ENCODE measurements around the gene SELENOH. TPM values are rescaled to one million over a fixed set of nuclear protein-coding genes. Genes with fewer than 3 reads are reported as not detected.

Gene SELENOH
- total and polyA plus RNA-seq, 12 donors, result 33.8 to 327 (median 198) TPM

DNA sequence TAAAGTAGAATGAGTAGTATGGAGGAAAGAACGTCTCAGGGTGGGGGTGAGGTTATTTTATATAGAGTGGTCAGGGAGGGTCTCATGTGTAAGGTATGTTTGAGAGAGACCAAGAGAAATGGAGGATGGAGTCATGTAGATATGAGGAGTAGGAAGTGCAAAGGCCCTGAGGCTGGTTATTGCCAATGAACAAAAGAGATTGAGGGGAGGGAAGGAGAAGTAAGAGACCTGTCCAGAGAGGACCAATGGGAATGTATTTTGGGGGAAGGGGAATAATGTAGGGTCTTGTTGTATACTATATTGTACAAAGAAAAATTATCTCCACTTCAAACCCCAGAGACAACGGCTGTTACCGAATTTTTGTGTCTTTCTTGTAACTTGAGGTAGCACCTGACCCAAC is 30.1 kb downstream of the SELENOH start:
- peaks cover 48 to 83% of the 10 kb centered on the region in 2 donors for H3K4me1 ChIP-seq (replicated peaks in 1 of 2)
- H3K9me3 ChIP-seq (replicated peaks in 1 of 3), result no peaks in the 10 kb centered on the region
- no peak for TF ChIP-seq POLR2A (IDR thresholded peaks at IDR 0.05)
- TF ChIP-seq, protein P1, sequence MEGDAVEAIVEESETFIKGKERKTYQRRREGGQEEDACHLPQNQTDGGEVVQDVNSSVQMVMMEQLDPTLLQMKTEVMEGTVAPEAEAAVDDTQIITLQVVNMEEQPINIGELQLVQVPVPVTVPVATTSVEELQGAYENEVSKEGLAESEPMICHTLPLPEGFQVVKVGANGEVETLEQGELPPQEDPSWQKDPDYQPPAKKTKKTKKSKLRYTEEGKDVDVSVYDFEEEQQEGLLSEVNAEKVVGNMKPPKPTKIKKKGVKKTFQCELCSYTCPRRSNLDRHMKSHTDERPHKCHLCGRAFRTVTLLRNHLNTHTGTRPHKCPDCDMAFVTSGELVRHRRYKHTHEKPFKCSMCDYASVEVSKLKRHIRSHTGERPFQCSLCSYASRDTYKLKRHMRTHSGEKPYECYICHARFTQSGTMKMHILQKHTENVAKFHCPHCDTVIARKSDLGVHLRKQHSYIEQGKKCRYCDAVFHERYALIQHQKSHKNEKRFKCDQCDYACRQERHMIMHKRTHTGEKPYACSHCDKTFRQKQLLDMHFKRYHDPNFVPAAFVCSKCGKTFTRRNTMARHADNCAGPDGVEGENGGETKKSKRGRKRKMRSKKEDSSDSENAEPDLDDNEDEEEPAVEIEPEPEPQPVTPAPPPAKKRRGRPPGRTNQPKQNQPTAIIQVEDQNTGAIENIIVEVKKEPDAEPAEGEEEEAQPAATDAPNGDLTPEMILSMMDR (IDR thresholded peaks at IDR 0.05), result no peak
- H3K4me3 ChIP-seq, result no peak overlapping the region
- DNase-seq, result no peak
- H3K36me3 ChIP-seq (replicated peaks in 1 of 2), result no peaks in the 10 kb centered on the region
- H3K27me3 ChIP-seq, result no peaks in the 10 kb centered on the region
- 90 to 94% (median 92%) methylated on average over 3 of the region's 3 CpGs for WGBS, 4 donors
- H3K27ac ChIP-seq, result no peak overlapping the region
- intact Hi-C loops (cut with DNase I), result no loop called here

GRCh38 chr11:57772562-57772961 is 31.3 kb downstream of the SELENOH start:
- Histone ChIP-seq H3K9me3 (replicated peaks in 1 of 3) (no peaks in the 10 kb centered on the region), H3K27me3 (no peaks in the 10 kb centered on the region), H3K27ac (peak overlapping the region in 1 of 5 donors; percentile 6), H3K36me3 (replicated peaks in 1 of 2) (no peaks in the 10 kb centered on the region), H3K4me1 (replicated peaks in 1 of 2) (peaks cover 60 to 83% of the 10 kb centered on the region in 2 donors), H3K4me3 (no peak overlapping the region)
- intact Hi-C loops (cut with DNase I), result no loop called here
- no peak for DNase-seq
- TF ChIP-seq, protein P1 (IDR thresholded peaks at IDR 0.05), result no peak
- TF ChIP-seq POLR2A (IDR thresholded peaks at IDR 0.05), result no peak
- WGBS, 4 donors, result 79 to 87% (median 83%) methylated on average over 4 of the region's 4 CpGs

- no peak for DNase-seq
- TF ChIP-seq, protein P1 (IDR thresholded peaks at IDR 0.05), result no peak
- no peak for TF ChIP-seq POLR2A (IDR thresholded peaks at IDR 0.05)
- H3K27me3 ChIP-seq, result no peaks in the 10 kb centered on the region
- WGBS, 4 donors, result 69 to 85% (median 83%) methylated on average over 5 of the region's 5 CpGs
- H3K36me3 ChIP-seq (replicated peaks in 1 of 2), result no peaks in the 10 kb centered on the region
- H3K27ac ChIP-seq, result no peak overlapping the region
- no peak overlapping the region for H3K4me3 ChIP-seq
- H3K9me3 ChIP-seq (replicated peaks in 1 of 3), result no peaks in the 10 kb centered on the region
- intact Hi-C loops (cut with DNase I), result no loop called here
- H3K4me1 ChIP-seq (replicated peaks in 1 of 2), result peaks cover 66 to 84% of the 10 kb centered on the region in 2 donors
Observed at GRCh38 chr11:57773026-57773598, 31.8 kb downstream of the SELENOH start.

- TF ChIP-seq POLR2A (IDR thresholded peaks at IDR 0.05), result no peak
- Histone ChIP-seq H3K9me3 (replicated peaks in 1 of 3) (no peaks in the 10 kb centered on the region), H3K27me3 (no peaks in the 10 kb centered on the region), H3K36me3 (replicated peaks in 1 of 2) (no peaks in the 10 kb centered on the region), H3K4me1 (replicated peaks in 1 of 2) (peaks cover 73 to 92% of the 10 kb centered on the region in 2 donors), H3K27ac (peak overlapping the region in 4 of 5 donors; percentile 12 to 92 (median 79)), H3K4me3 (peak overlapping the region in 1 of 4 donors; percentile 9)
- peak in 1 of 7 donors; percentile 49 for DNase-seq
- WGBS, 4 donors, result 45 to 61% (median 51%) methylated on average over 5 of the region's 5 CpGs
- intact Hi-C loops (cut with DNase I), result no loop called here
Observed at GRCh38 chr11:57775491-57775890, 34.2 kb downstream of the SELENOH start.

DNA sequence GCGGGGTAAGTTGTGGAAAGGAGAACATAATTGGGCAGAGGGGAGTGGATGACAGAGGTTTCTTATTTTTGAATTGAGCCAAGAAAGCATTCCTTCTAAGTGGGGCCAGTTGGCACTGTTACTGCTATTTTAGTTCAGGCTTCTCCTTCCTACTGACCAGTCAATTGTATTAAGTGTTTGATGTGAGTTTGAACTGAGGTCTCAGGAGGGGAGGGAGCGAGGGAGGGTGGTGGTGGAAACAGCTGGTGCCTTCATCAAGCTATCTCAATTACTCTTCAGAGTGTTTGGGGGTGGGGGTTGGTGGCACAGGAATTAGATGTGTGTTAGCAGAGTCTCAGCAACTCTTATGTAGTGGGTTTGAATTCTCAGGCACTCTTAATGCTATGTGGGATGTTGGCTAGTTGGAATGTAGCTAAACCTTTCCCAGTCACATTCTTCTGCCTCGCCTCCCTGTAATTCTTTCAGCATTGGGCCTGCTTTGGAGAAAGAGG is 34.8 kb downstream of the SELENOH start:
- TF ChIP-seq, protein P1 (IDR thresholded peaks at IDR 0.05), result no peak
- no peak for TF ChIP-seq POLR2A (IDR thresholded peaks at IDR 0.05)
- 61 to 78% (median 72%) methylated on average over 3 of the region's 3 CpGs for WGBS, 4 donors
- Histone ChIP-seq H3K4me3 (peak overlapping the region in 1 of 4 donors; percentile 9), H3K36me3 (replicated peaks in 1 of 2) (no peaks in the 10 kb centered on the region), H3K27ac (peak overlapping the region in 4 of 5 donors; percentile 12 to 92 (median 79)), H3K27me3 (no peaks in the 10 kb centered on the region), H3K9me3 (replicated peaks in 1 of 3) (no peaks in the 10 kb centered on the region), H3K4me1 (replicated peaks in 1 of 2) (peaks cover 72 to 90% of the 10 kb centered on the region in 2 donors)
- intact Hi-C loops (cut with DNase I), result no loop called here
- DNase-seq, result no peak
